ENCODE measurements around the gene VEZT.

Gene VEZT

DNA sequence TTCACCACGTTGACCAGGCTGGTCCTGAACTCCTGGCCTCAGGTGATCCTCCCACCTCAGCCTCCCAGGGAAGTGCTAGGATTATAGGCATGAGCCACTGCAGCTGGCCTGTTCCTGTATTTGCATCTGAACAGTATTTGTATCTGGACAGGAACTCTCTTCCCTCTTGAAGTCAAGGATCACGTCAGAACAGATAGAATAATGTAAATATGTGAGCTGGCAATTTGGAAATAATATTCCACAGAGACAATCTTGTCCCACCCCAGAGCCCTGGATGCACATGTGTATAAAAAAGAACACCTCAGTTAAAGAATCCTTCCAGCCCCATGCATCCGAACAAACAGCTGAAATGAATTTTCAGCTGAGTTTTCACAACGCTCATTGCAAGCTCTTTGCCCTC, 118.3 kb downstream of the VEZT start:
- Mint-ChIP-seq H3K27me3 (no peaks in the 10 kb centered on the region), H3K9me3 (no peaks in the 10 kb centered on the region), H3K27ac (no peak overlapping the region), H3K4me3 (no peak overlapping the region), H3K36me3 (ENCODE audit: insufficient read depth) (no peaks in the 10 kb centered on the region), H3K4me1 (ENCODE audit: low read depth in 2 of 2) (no peaks in the 10 kb centered on the region)
- DNase-seq = no peak
- no peak for ATAC-seq (replicated peaks)

DNA sequence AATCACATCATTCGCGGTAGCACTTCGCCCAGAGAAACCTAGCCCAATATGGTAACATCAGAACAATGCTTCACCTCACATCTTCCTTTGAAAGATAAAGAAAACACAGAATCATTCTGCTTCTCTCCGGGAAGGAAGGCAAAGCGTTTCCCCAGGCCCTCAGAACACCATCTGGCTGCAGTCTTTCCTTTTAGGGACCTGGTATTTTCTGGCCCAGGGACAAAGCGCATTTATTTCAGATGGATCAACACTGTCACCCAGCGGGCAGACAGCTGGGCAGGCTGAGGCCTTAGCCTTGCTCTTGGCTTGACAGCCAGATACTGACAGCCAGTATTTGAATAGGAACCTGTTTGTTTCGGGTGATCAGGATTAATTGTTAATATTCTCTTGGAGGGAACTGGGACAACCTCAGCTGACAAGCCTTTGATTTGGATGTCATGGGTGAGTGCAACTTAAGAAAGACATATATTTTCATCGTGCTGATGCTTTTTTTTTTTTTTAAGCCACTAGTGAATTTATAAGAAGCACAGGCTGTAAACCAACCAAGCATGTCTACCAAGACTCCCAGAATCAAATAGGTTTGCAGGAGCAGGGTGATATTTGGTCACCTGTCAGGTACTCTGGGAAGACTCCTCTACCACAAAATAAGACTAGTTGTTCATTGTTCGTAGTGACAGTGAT, 118.9 kb downstream of the VEZT start:
- no peaks in the 10 kb centered on the region for H3K4me1 Mint-ChIP-seq (ENCODE audit: low read depth in 2 of 2)

DNA sequence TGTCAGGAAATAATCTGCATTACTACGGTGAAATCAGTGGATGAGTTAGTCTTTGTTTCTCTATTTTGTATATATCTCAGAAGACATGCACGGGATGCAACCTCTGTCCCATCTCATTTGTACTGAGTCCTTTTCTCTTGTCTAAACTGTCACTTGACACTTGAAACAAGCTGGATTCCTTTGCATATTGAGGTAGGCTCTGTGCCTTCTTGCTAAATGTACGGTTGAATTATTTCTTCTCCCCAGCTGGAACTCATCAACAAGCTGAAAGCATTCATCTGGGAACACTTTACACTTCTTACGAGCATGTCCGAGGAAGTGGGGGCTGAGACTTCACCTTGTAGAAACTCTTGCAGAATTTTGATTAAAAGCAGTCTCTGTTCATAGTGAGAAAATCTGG, 119.5 kb downstream of the VEZT start:
- H3K4me1 Mint-ChIP-seq (ENCODE audit: low read depth in 2 of 2) = no peaks in the 10 kb centered on the region
- no peak overlapping the region for H3K27ac Mint-ChIP-seq
- ATAC-seq (replicated peaks) (no peak), DNase-seq (no peak)
- H3K36me3 Mint-ChIP-seq (ENCODE audit: insufficient read depth) = no peaks in the 10 kb centered on the region
- H3K4me3 Mint-ChIP-seq = no peak overlapping the region
- H3K9me3 Mint-ChIP-seq = no peaks in the 10 kb centered on the region
- no peaks in the 10 kb centered on the region for H3K27me3 Mint-ChIP-seq

More for the DNA sequence above, 118.9 kb downstream of the VEZT start:
- DNase-seq = no peak
- Mint-ChIP-seq H3K4me3 (no peak overlapping the region), H3K9me3 (no peaks in the 10 kb centered on the region), H3K27me3 (no peaks in the 10 kb centered on the region), H3K36me3 (ENCODE audit: insufficient read depth) (no peaks in the 10 kb centered on the region), H3K27ac (no peak overlapping the region)
- ATAC-seq (replicated peaks) = no peak

DNA sequence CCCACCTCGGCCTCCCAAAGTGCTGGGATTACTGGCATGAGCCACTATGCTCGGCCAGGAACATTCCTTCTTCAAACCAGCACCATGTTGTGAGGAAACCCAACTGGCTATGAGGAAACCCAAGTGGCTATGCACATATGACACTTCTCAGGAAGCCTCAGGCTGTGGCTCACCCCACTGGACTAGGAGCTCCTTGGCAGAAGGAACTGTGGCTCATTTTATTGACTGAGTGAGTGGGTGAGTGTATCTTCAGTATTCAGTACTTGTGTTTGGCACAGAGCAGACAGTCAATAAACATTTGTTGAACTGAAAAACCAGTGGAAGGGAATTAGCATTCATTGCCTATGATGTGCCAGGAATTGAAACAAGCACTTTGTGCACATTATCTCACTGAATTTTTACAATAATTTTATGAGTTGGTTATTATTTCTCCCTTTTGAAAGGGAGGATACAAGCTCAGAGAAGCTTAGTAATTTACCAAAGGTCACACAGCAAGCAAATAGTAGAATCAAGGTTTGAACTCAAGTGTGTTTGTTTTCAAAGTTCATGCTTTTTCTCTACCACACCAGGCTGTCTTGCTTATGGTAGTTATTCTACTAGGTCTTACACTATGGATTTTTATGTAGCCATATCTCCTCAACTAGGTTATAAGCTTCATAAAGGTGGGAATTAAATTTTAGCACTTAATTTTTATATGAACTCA, 121.6 kb downstream of the VEZT start:
- Mint-ChIP-seq H3K9me3 (no peaks in the 10 kb centered on the region), H3K4me1 (ENCODE audit: low read depth in 2 of 2) (no peaks in the 10 kb centered on the region), H3K4me3 (no peak overlapping the region), H3K36me3 (ENCODE audit: insufficient read depth) (no peaks in the 10 kb centered on the region), H3K27ac (no peak overlapping the region), H3K27me3 (no peaks in the 10 kb centered on the region)
- DNase-seq = no peak
- ATAC-seq (replicated peaks) = no peak

DNA sequence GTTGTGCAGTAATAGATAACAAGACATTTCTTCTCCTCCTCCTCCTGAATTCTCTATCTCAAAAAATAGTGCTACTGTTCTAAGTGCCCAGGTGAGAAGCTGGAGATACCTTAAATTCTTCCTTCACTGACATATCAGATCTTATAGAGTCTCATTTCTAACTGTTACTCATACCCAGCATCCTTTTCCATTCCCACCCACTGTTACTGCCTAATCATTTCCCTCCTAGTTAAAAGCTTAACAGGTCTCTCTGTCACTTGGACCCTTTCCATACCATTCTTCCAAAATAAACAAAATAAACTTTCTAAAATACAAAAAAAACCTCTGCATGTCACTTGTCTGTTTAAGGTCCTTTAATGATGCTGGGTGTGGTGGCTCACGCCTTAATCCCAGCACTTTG, 124.4 kb downstream of the VEZT start:
- Mint-ChIP-seq H3K4me3 (no peak overlapping the region), H3K27me3 (no peaks in the 10 kb centered on the region), H3K36me3 (ENCODE audit: insufficient read depth) (peaks cover 3% of the 10 kb centered on the region), H3K4me1 (ENCODE audit: low read depth in 2 of 2) (no peaks in the 10 kb centered on the region), H3K27ac (no peak overlapping the region), H3K9me3 (no peaks in the 10 kb centered on the region)
- DNase-seq = no peak
- ATAC-seq (replicated peaks) = no peak

DNA sequence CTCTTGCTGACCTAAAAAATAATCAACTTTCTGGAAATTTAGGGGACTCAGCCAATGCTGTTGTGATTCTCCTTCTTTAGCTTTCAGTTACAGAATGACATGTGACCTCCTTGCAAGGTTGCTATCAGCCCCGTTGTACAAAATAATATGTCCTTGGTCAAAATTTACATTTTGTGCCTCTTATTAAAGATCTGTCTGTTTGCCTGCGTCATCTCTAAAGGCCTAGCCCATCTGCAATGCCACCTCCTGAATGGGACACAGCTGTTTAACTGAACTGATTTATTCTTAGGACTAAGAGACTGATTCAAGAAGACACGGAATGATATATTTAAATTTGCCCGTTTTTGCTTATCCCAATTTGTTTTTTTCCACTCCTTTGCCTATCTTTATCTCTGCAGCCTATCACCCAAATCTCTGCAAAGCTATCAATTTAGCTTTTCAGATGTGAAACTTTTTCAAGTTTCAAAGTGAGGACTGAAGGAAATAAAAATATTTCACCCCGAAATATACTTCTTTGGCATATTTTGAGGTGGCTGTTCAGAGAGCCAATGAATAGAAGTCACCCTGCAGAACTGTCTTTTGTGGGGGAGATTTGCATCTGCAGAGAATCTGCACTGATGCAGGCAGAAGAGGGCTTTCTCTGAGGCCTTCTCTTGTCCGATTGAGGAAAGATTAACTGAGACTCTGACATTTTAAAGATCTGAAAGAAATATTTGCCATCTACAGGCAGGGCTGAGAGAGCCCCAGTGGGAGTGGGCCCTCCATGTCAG, 126.0 kb downstream of the VEZT start:
- ATAC-seq (replicated peaks) (no peak), DNase-seq (no peak)
- H3K27ac Mint-ChIP-seq = no peak overlapping the region
- H3K36me3 Mint-ChIP-seq (ENCODE audit: insufficient read depth) = peaks cover 3% of the 10 kb centered on the region
- H3K9me3 Mint-ChIP-seq = no peaks in the 10 kb centered on the region
- H3K4me3 Mint-ChIP-seq = no peak overlapping the region
- no peaks in the 10 kb centered on the region for H3K27me3 Mint-ChIP-seq
- no peaks in the 10 kb centered on the region for H3K4me1 Mint-ChIP-seq (ENCODE audit: low read depth in 2 of 2)

DNA sequence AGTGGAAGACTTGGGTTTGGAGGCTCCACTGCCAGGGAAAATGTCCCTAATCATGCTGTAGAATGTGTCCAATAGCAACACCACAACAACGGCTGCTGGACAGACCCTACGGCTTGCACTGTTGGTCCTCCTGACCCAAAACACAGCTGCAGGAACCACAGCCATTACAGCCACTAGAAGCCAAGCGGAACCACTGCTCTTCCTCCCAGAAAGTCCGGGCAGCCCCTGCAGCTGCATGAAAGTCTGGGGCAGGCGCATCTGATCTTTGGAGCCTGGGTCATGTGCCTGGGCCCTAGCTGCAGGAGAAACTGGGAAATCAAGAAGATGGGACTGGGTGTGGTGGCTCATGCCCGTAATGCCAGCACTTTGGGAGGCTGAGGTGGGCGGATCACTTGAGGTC, 131.7 kb downstream of the VEZT start:
- Mint-ChIP-seq H3K4me1 (ENCODE audit: low read depth in 2 of 2) (no peaks in the 10 kb centered on the region), H3K9me3 (peaks cover 0 to 1% of the 10 kb centered on the region in 2 donors), H3K36me3 (ENCODE audit: insufficient read depth) (peaks cover 3% of the 10 kb centered on the region), H3K4me3 (no peak overlapping the region), H3K27me3 (peaks cover 10 to 31% of the 10 kb centered on the region in 2 donors), H3K27ac (no peak overlapping the region)
- ATAC-seq (replicated peaks) = no peak
- DNase-seq = no peak

DNA sequence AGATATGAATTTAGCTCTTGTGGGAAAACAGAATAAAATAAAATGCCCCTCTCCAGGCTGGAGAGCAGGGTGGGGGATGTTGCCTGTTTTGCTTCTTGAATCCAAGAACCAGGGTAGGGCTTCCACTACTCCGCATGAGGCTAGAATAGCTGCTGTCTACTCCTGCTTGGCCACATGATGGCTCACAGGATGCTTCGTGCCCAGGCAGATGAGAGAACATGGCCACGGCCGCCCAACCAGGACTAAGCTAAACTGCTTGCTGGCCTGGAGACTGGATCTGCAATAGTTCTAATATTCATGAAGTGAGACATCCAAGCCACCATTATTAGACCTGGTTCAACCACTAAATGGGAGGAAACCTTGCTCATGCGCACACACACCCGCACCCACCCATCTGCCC, 134.1 kb downstream of the VEZT start:
- Mint-ChIP-seq H3K9me3 (peaks cover 0 to 1% of the 10 kb centered on the region in 2 donors), H3K36me3 (ENCODE audit: insufficient read depth) (peaks cover under 1% of the 10 kb centered on the region), H3K27me3 (peaks cover 10 to 31% of the 10 kb centered on the region in 2 donors), H3K4me1 (ENCODE audit: low read depth in 2 of 2) (no peaks in the 10 kb centered on the region), H3K27ac (no peak overlapping the region), H3K4me3 (no peak overlapping the region)
- ATAC-seq (replicated peaks) = no peak
- no peak for DNase-seq

All from effector memory CD8-positive, alpha-beta T cell (primary cell).